ENCODE measurements around the gene TAS2R50.

The TAS2R50 gene

DNA sequence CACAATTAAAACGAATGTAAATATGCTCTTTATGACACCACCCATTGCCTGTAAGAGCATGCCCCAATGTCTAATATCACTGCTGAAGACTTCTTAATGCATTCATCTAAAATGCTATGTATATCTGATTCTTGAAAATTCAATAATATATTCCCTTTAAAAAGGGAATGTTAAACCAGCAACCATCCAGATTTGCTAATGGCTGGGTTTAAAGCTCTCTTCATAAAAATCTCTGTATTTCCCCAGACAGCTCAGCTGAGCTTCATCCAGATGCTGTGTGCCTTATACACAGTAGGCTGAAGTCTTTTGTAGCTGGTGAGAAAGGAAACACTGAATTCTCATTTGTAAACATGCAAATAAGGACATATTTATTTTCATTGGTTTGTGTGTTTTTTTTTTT lies 47.5 kb downstream of the TAS2R50 start, which contains the start of gene TAS2R14:
Gene TAS2R14, minus strand, starts transcription at position 101 of the 400 bp plus-strand sequence. Its CDS starts 56 bp downstream, at position 45.
- DNase-seq (ENCODE audit: insufficient read length, low spot score) (no peak), FAIRE-seq (no peak)
- TF ChIP-seq, protein P1, sequence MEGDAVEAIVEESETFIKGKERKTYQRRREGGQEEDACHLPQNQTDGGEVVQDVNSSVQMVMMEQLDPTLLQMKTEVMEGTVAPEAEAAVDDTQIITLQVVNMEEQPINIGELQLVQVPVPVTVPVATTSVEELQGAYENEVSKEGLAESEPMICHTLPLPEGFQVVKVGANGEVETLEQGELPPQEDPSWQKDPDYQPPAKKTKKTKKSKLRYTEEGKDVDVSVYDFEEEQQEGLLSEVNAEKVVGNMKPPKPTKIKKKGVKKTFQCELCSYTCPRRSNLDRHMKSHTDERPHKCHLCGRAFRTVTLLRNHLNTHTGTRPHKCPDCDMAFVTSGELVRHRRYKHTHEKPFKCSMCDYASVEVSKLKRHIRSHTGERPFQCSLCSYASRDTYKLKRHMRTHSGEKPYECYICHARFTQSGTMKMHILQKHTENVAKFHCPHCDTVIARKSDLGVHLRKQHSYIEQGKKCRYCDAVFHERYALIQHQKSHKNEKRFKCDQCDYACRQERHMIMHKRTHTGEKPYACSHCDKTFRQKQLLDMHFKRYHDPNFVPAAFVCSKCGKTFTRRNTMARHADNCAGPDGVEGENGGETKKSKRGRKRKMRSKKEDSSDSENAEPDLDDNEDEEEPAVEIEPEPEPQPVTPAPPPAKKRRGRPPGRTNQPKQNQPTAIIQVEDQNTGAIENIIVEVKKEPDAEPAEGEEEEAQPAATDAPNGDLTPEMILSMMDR (IDR thresholded peaks at IDR 0.05; ENCODE audit: insufficient read depth, missing control alignments): no peak

DNA sequence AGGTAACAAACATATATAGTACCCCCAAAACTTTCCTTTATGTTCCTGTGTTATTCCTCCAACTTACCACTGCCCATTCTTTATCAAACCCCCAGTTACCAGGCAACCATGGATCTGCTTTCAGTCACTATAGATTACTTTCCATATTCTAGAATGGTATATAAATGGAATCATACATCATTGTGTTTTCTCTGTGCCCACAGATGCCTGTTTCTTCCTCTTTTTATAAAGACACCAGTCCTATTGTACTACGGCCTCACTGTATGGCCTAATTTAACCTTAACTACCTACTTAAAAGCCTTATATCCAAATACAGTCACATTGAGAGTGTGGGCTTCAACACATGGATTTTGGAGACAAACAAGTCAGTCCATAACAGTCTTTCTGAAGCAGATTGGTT lies 50.2 kb downstream of the TAS2R50 start:
- TF ChIP-seq, protein P1 (IDR thresholded peaks at IDR 0.05; ENCODE audit: insufficient read depth, missing control alignments): no peak
- DNase-seq (ENCODE audit: insufficient read length, low spot score): no peak
- FAIRE-seq: no peak

Data from D721Med (cell line).